OCI-LY1 (cell line): ENCODE measurements around the gene CRYBB3.
"Not testable (repeated sequence)": the region's sequence is repeated elsewhere in the genome, so short reads cannot be mapped to it uniquely, and the experiment has no call there.

Source experiments
- H2AFZ ChIP-seq: fragments of 200-600 bp; sonication (generic), shearing (Covaris generic); 2 replicates; pipeline ENCODE4 v1.6.0; 2014; ENCODE audit warnings: antibody characterized with exemption, mild to moderate bottlenecking, low read length
- H3F3A ChIP-seq: fragments of 200-600 bp; sonication (generic), shearing (Covaris generic); 2 replicates; pipeline ENCODE4 v1.6.0; 2014; ENCODE audit warnings: mild to moderate bottlenecking, antibody characterized with exemption, low read length, moderate library complexity; ENCODE audit not compliant: insufficient read depth
- H3K27ac ChIP-seq: fragments of 200-600 bp; sonication (generic); 2 replicates; pipeline ENCODE4 v1.5.1; 2014; ENCODE audit warnings: low read length, mixed run types, mild to moderate bottlenecking, low read depth; ENCODE audit not compliant: poor library complexity, severe bottlenecking
- H3K27me3 ChIP-seq: fragments of 200-600 bp; sonication (generic); 2 replicates; pipeline ENCODE4 v1.6.0; 2014; ENCODE audit warnings: antibody characterized with exemption, mild to moderate bottlenecking, low read length, moderate library complexity; ENCODE audit not compliant: insufficient read depth
- H3K36me3 ChIP-seq: fragments of 200-600 bp; sonication (generic); 2 replicates; pipeline ENCODE4 v1.6.1; 2014; ENCODE audit warnings: mild to moderate bottlenecking, antibody characterized with exemption, low read length, moderate library complexity, mixed read lengths; ENCODE audit not compliant: insufficient read depth
- H3K4me1 ChIP-seq: fragments of 200-600 bp; sonication (generic); 2 replicates; pipeline ENCODE4 v1.5.1; 2014; ENCODE audit warnings: mild to moderate bottlenecking, low read length, moderate library complexity; ENCODE audit not compliant: insufficient read depth, severe bottlenecking
- H3K4me2 ChIP-seq: fragments of 200-600 bp; sonication (generic), shearing (Covaris generic); 2 replicates; pipeline ENCODE4 v1.6.1; 2014; ENCODE audit warnings: low read length
- H3K4me3 ChIP-seq: fragments of 200-600 bp; sonication (generic); 2 replicates; pipeline ENCODE4 v1.5.1; 2014; ENCODE audit warnings: low read length, low read depth, mild to moderate bottlenecking, mixed read lengths; ENCODE audit not compliant: poor library complexity, severe bottlenecking
- H3K79me2 ChIP-seq: fragments of 200-600 bp; shearing (Covaris generic); 2 replicates; pipeline ENCODE4 v1.6.1; 2016; ENCODE audit warnings: mixed run types, low read length, mixed read lengths; ENCODE audit not compliant: insufficient read depth
- H3K9ac ChIP-seq: fragments of 200-600 bp; sonication (generic), shearing (Covaris generic); 2 replicates; pipeline ENCODE4 v1.6.1; 2014; ENCODE audit warnings: mild to moderate bottlenecking, low read length, mixed read lengths
- H3K9me2 ChIP-seq: fragments of 200-600 bp; sonication (generic), shearing (Covaris generic); 2 replicates; pipeline ENCODE4 v1.6.1; 2014; ENCODE audit warnings: low read depth, mild to moderate bottlenecking, low read length, mixed read lengths
- H3K9me3 ChIP-seq: fragments of 200-600 bp; shearing (Covaris generic); 2 replicates; pipeline ENCODE4 v1.6.1; 2014; ENCODE audit warnings: low read length, mixed read lengths
- H4K20me1 ChIP-seq: fragments of 200-600 bp; sonication (generic), shearing (Covaris generic); 2 replicates; pipeline ENCODE4 v1.6.0; 2016; ENCODE audit warnings: mild to moderate bottlenecking, low read length; ENCODE audit not compliant: insufficient read depth
- EZH2 ChIP-seq: fragments of 200-600 bp; sonication (generic), shearing (Covaris generic); IDR thresholded peaks from 2 replicates; pipeline ENCODE4 v1.8.0; 2017; ENCODE audit warnings: borderline replicate concordance, mixed run types, mild to moderate bottlenecking, antibody characterized with exemption, low read length, moderate library complexity, mixed read lengths
- TF ChIP-seq, protein P1 (sequence below): fragments of 200-600 bp; sonication (generic), shearing (Covaris generic); IDR thresholded peaks from 2 replicates; pipeline ENCODE4 v1.5.1; 2017; ENCODE audit warnings: mild to moderate bottlenecking, antibody characterized with exemption, low read length, moderate library complexity, mixed read lengths

CRYBB3 gene

GRCh38 chr22:25223269-25223850 is 23.7 kb downstream of the CRYBB3 start:
- Histone ChIP-seq H3K9me2 (no peaks in the 10 kb centered on the region), H3K4me1 (no peaks in the 10 kb centered on the region), H4K20me1 (no peaks in the 10 kb centered on the region), H3F3A (no peaks in the 10 kb centered on the region), H3K27me3 (no peaks in the 10 kb centered on the region), H3K36me3 (no peaks in the 10 kb centered on the region), H3K4me2 (no peak overlapping the region), H2AFZ (no peak overlapping the region), H3K4me3 (no peak overlapping the region), H3K79me2 (no peaks in the 10 kb centered on the region), H3K27ac (no peak overlapping the region), H3K9me3 (no peaks in the 10 kb centered on the region), H3K9ac (no peak overlapping the region)
- TF ChIP-seq, protein P1, sequence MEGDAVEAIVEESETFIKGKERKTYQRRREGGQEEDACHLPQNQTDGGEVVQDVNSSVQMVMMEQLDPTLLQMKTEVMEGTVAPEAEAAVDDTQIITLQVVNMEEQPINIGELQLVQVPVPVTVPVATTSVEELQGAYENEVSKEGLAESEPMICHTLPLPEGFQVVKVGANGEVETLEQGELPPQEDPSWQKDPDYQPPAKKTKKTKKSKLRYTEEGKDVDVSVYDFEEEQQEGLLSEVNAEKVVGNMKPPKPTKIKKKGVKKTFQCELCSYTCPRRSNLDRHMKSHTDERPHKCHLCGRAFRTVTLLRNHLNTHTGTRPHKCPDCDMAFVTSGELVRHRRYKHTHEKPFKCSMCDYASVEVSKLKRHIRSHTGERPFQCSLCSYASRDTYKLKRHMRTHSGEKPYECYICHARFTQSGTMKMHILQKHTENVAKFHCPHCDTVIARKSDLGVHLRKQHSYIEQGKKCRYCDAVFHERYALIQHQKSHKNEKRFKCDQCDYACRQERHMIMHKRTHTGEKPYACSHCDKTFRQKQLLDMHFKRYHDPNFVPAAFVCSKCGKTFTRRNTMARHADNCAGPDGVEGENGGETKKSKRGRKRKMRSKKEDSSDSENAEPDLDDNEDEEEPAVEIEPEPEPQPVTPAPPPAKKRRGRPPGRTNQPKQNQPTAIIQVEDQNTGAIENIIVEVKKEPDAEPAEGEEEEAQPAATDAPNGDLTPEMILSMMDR, result no peak
- no peak for TF ChIP-seq EZH2

- H4K20me1 ChIP-seq, result no peaks in the 10 kb centered on the region
- no peak overlapping the region for H3K4me2 ChIP-seq
- H3K36me3 ChIP-seq, result no peaks in the 10 kb centered on the region
- H3K79me2 ChIP-seq, result no peaks in the 10 kb centered on the region
- no peaks in the 10 kb centered on the region for H3K27me3 ChIP-seq
- no peaks in the 10 kb centered on the region for H3K9me3 ChIP-seq
- TF ChIP-seq, protein P1, result no peak
- TF ChIP-seq EZH2, result no peak
- H3K4me1 ChIP-seq, result no peaks in the 10 kb centered on the region
- H3F3A ChIP-seq, result no peaks in the 10 kb centered on the region
- H3K9ac ChIP-seq, result no peak overlapping the region
- H2AFZ ChIP-seq, result no peak overlapping the region
- no peak overlapping the region for H3K4me3 ChIP-seq
- H3K9me2 ChIP-seq, result no peaks in the 10 kb centered on the region
- H3K27ac ChIP-seq, result no peak overlapping the region
Observed at GRCh38 chr22:25228822-25229221, 29.2 kb downstream of the CRYBB3 start.

GRCh38 chr22:25230760-25231159 is 31.1 kb downstream of the CRYBB3 start:
- not testable (repeated sequence) for H3K79me2 ChIP-seq, H3K4me2 ChIP-seq, H3K9ac ChIP-seq, H3K9me3 ChIP-seq, H3F3A ChIP-seq, H3K36me3 ChIP-seq, H3K9me2 ChIP-seq, H3K4me3 ChIP-seq, H3K27ac ChIP-seq, H4K20me1 ChIP-seq, H3K4me1 ChIP-seq, H2AFZ ChIP-seq, H3K27me3 ChIP-seq

GRCh38 chr22:25232301-25232700 is 32.6 kb downstream of the CRYBB3 start:
- H2AFZ ChIP-seq, result no peak overlapping the region
- H4K20me1 ChIP-seq, result no peaks in the 10 kb centered on the region
- no peaks in the 10 kb centered on the region for H3K36me3 ChIP-seq
- H3K9me3 ChIP-seq, result no peaks in the 10 kb centered on the region
- TF ChIP-seq, protein P1, result no peak
- H3K27me3 ChIP-seq, result no peaks in the 10 kb centered on the region
- H3K4me1 ChIP-seq, result no peaks in the 10 kb centered on the region
- H3K4me3 ChIP-seq, result no peak overlapping the region
- H3K9me2 ChIP-seq, result no peaks in the 10 kb centered on the region
- no peak overlapping the region for H3K4me2 ChIP-seq
- no peak overlapping the region for H3K27ac ChIP-seq
- H3F3A ChIP-seq, result no peaks in the 10 kb centered on the region
- H3K9ac ChIP-seq, result no peak overlapping the region
- no peaks in the 10 kb centered on the region for H3K79me2 ChIP-seq

GRCh38 chr22:25233706-25234105 is 34.0 kb downstream of the CRYBB3 start:
- not testable (repeated sequence) for H3K9me2 ChIP-seq, H3F3A ChIP-seq, H3K27me3 ChIP-seq, H3K79me2 ChIP-seq, H3K9me3 ChIP-seq, H3K27ac ChIP-seq, H4K20me1 ChIP-seq, H3K9ac ChIP-seq, H3K4me1 ChIP-seq, H3K4me2 ChIP-seq, H3K36me3 ChIP-seq, H3K4me3 ChIP-seq, H2AFZ ChIP-seq
